Nephron progenitor cell (in vitro differentiated cells): ENCODE data around the gene L3MBTL3.

Experiments used
- DNase-seq: peaks from one replicate; pipeline ENCODE4 v3.0.0; 2021
- H3K27ac Mint-ChIP-seq: 2 replicates; pipeline ENCODE4 v1.8.0; 2021; ENCODE audit warnings: mild to moderate bottlenecking, moderate library complexity, mixed read lengths
- H3K27me3 Mint-ChIP-seq: 2 replicates; pipeline ENCODE4 v1.8.0; 2021; ENCODE audit warnings: mild to moderate bottlenecking, low read depth, mixed read lengths; ENCODE audit not compliant: poor library complexity
- H3K36me3 Mint-ChIP-seq: 2 replicates; pipeline ENCODE4 v1.8.0; 2021; ENCODE audit warnings: low read depth, mixed read lengths
- H3K4me1 Mint-ChIP-seq: 2 replicates; pipeline ENCODE4 v1.8.0; 2021; ENCODE audit warnings: mixed read lengths
- H3K4me3 Mint-ChIP-seq: 2 replicates; pipeline ENCODE4 v1.8.0; 2021; ENCODE audit warnings: mild to moderate bottlenecking, moderate library complexity, mixed read lengths
- H3K9me3 Mint-ChIP-seq: 2 replicates; pipeline ENCODE4 v1.8.0; 2021; ENCODE audit warnings: mild to moderate bottlenecking, moderate library complexity, mixed read lengths
- TF ChIP-seq, protein P1 (sequence below): fragments of 200-600 bp; sonication (generic); IDR thresholded peaks from 2 replicates; pipeline ENCODE4 v1.5.0; 2021; ENCODE audit warnings: antibody characterized with exemption

L3MBTL3 gene

DNA sequence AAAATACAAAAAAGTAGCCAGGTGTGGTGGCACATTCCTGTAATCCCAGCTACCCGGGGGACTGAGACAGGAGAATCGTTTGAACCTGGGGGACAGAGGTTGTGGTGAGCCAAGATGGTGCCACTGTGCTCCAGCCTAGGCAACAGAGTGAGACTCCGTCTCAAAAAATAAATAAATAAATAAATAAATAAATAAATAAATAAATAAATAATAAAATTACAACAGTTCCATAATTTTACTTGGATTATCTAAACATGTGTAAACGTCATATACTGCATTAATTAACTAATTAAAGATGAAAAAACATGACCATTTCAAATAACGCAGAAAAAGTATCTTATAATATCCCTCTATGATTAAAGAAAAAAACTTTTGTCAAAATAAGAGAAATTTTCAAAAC lies 138.5 kb downstream of the L3MBTL3 start:
- peaks cover 14% of the 10 kb centered on the region for H3K36me3 Mint-ChIP-seq
- DNase-seq = no peak
- no peaks in the 10 kb centered on the region for H3K4me1 Mint-ChIP-seq
- no peak overlapping the region for H3K4me3 Mint-ChIP-seq
- no peak overlapping the region for H3K27ac Mint-ChIP-seq
- H3K9me3 Mint-ChIP-seq = peaks cover 12% of the 10 kb centered on the region
- TF ChIP-seq, protein P1, sequence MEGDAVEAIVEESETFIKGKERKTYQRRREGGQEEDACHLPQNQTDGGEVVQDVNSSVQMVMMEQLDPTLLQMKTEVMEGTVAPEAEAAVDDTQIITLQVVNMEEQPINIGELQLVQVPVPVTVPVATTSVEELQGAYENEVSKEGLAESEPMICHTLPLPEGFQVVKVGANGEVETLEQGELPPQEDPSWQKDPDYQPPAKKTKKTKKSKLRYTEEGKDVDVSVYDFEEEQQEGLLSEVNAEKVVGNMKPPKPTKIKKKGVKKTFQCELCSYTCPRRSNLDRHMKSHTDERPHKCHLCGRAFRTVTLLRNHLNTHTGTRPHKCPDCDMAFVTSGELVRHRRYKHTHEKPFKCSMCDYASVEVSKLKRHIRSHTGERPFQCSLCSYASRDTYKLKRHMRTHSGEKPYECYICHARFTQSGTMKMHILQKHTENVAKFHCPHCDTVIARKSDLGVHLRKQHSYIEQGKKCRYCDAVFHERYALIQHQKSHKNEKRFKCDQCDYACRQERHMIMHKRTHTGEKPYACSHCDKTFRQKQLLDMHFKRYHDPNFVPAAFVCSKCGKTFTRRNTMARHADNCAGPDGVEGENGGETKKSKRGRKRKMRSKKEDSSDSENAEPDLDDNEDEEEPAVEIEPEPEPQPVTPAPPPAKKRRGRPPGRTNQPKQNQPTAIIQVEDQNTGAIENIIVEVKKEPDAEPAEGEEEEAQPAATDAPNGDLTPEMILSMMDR = no peak
- H3K27me3 Mint-ChIP-seq = no peaks in the 10 kb centered on the region

DNA sequence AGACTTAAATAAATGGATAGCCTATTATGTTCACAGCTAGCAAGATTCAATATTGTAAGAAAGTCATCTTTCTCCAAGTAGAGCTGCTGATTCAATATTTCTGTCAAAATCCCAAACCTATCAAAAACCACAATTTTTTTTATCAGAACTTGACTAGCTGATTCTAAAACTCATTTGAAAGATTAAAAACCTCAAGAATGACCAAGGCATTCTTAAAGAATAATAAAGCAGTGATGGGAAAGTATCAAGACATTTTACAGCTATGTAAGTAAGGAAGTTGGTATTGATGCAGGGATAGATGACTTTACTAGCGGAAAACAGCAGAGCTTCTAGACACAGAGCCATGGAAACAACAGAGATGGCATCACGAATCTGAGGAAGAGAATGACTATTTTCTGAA lies 139.7 kb downstream of the L3MBTL3 start:
- H3K27ac Mint-ChIP-seq = no peak overlapping the region
- H3K4me1 Mint-ChIP-seq = no peaks in the 10 kb centered on the region
- TF ChIP-seq, protein P1 = no peak
- no peak for DNase-seq
- peaks cover 14% of the 10 kb centered on the region for H3K36me3 Mint-ChIP-seq
- H3K9me3 Mint-ChIP-seq = peaks cover 12% of the 10 kb centered on the region
- no peak overlapping the region for H3K4me3 Mint-ChIP-seq
- H3K27me3 Mint-ChIP-seq = no peaks in the 10 kb centered on the region

DNA sequence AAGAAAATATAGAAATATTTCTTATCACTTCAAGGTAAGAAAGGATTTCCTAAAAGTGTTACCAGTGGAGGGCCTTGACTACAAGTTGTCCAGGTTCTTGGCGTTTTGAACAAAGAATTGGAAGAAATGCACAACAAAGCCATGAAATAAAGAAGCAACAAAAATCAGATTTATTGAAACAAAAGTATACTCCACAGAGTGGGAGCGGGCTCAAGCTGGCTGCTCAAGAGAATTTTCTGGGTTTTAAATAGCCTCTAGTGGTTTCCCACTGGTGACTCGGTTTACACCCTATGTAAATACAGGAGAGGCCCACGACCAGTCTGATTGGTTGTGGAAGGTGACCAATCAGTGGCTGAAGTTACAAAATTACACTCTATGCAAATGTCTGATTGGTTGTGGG lies 140.2 kb downstream of the L3MBTL3 start:
- no peak overlapping the region for H3K4me3 Mint-ChIP-seq
- H3K4me1 Mint-ChIP-seq = no peaks in the 10 kb centered on the region
- H3K27me3 Mint-ChIP-seq = no peaks in the 10 kb centered on the region
- DNase-seq = no peak
- H3K36me3 Mint-ChIP-seq = peaks cover 14% of the 10 kb centered on the region
- H3K27ac Mint-ChIP-seq = no peak overlapping the region
- H3K9me3 Mint-ChIP-seq = peaks cover 12% of the 10 kb centered on the region
- TF ChIP-seq, protein P1 = no peak

DNA sequence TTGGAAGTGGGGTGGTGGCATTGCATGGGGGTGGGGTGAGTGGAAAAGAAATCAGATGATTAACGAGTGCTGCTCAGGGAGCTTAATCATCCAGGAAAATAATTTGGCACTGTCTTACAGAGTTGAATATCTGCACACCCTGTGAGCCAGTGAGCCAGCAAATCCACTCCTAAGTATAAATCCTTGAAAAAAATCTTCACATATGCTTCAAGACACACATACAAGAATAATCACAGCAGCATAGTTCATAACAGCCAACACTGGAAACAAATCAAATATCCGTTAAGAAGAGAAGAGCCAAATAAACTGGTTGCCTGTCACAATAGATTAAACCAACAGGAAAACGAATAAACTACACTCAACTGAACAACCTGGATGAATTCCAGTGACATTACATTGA lies 141.6 kb downstream of the L3MBTL3 start:
- Mint-ChIP-seq H3K4me3 (no peak overlapping the region), H3K4me1 (no peaks in the 10 kb centered on the region), H3K27ac (no peak overlapping the region), H3K36me3 (peaks cover 14% of the 10 kb centered on the region), H3K9me3 (peaks cover 12% of the 10 kb centered on the region), H3K27me3 (no peaks in the 10 kb centered on the region)
- TF ChIP-seq, protein P1 = no peak
- DNase-seq = no peak

DNA sequence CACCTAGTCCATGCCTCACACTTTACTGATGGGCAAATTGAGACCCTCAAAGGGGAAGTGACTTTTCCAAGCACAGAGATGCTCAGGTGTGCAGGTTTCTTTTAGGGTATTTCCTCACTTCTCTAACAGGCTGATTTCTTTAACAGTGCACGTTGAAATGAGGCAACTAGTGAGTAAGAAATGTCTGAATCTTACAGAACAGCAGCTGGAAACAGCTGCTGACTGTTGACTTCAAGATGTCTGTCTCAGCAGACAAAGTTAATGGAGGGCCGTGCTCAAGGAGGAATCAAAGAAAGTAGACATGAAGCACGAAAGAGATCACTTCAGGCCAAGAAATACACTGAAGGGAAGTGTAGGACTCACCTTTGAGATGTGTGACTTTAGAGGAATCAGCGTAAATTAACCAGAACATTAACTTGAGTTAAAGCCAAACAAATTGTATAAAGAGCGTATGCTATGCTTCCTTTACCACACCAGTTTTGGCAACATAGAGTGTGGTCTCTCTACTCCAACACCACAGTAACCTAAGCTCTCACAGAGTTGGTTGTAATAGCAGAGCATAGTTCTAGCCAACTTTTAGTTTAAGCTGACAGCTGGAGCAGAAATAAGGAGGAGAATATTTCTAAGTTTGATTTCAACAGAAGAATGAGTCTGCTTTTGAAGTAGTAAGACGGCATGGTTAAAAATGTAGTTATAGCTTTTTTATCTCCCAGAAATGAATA lies 143.5 kb downstream of the L3MBTL3 start:
- TF ChIP-seq, protein P1 = no peak
- H3K27me3 Mint-ChIP-seq = no peaks in the 10 kb centered on the region
- H3K9me3 Mint-ChIP-seq = peaks cover 12% of the 10 kb centered on the region

DNA sequence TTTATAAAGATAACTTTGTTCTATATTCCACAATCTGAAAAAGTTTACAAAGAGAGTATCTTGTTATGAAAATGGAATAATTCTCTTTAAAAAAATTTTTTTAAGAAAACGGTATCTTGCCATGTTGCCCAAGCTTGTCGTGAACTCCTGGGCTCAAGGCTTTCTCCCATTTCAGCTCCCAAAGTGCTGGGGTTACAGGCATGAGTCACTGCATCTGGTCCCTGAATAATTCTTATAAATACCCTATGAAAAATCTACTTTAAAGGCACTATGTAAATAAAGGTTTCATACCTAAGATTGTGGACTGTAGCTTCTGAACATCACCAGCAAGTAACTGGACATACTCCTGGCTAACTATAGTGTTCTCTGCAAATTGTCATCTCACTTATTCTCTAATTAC lies 144.0 kb downstream of the L3MBTL3 start:
- no peak overlapping the region for H3K4me3 Mint-ChIP-seq
- peaks cover 12% of the 10 kb centered on the region for H3K9me3 Mint-ChIP-seq
- H3K27me3 Mint-ChIP-seq = no peaks in the 10 kb centered on the region
- H3K4me1 Mint-ChIP-seq = no peaks in the 10 kb centered on the region
- peaks cover 14% of the 10 kb centered on the region for H3K36me3 Mint-ChIP-seq
- TF ChIP-seq, protein P1 = no peak
- no peak for DNase-seq
- H3K27ac Mint-ChIP-seq = no peak overlapping the region

More for the DNA sequence above, 143.5 kb downstream of the L3MBTL3 start:
- H3K36me3 Mint-ChIP-seq = peaks cover 14% of the 10 kb centered on the region
- H3K27ac Mint-ChIP-seq = no peak overlapping the region
- H3K4me1 Mint-ChIP-seq = no peaks in the 10 kb centered on the region
- H3K4me3 Mint-ChIP-seq = no peak overlapping the region
- DNase-seq = no peak
